Fibroblast of lung (primary cell): ENCODE data around the gene FBLN2.

Source experiments
- CTCF ChIP-seq, 2 donors: IDR thresholded peaks in 1 of 2; conservative IDR thresholded peaks in 1 of 2; 1 replicate in 1 of 2; 2 replicates in 1 of 2; pipeline ENCODE4 v1.5.1; 2011 to 2012; ENCODE audit warnings: low read length in 2 of 2, control low read depth in 1 of 2, inconsistent platforms in 1 of 2, low read depth in 1 of 2, mild to moderate bottlenecking in 1 of 2
- EZH2 ChIP-seq: IDR thresholded peaks from 2 replicates; pipeline ENCODE4 v1.5.1; 2012; ENCODE audit warnings: low read length, control low read depth, mild to moderate bottlenecking; ENCODE audit errors: missing control alignments

- TF ChIP-seq EZH2 (no peak), CTCF (conservative IDR thresholded peaks at IDR 0.05 in 1 of 2, IDR thresholded peaks at IDR 0.05 in 1 of 2; ENCODE audit: low read depth in 1 of 2, low read length in 2 of 2) (no peak)
These were observed 33.7 kb downstream of the FBLN2 start for GRCh38 chr3:13582366-13583250.
